GM12874 (cell line): ENCODE data around the gene PIP5K1B.

ENCODE experiments used
- CTCF ChIP-seq: IDR thresholded peaks from 2 replicates; pipeline ENCODE4 v1.5.1; 2011; ENCODE audit warnings: low read depth, mild to moderate bottlenecking, control low read depth, low read length, moderate library complexity; ENCODE audit not compliant: insufficient read depth

PIP5K1B gene

GRCh38 chr9:68741234-68741633 lies 36.2 kb downstream of the PIP5K1B start:
- no peak for TF ChIP-seq CTCF

GRCh38 chr9:68741704-68742332 lies 36.8 kb downstream of the PIP5K1B start:
- TF ChIP-seq CTCF = no peak

GRCh38 chr9:68742333-68742730 lies 37.3 kb downstream of the PIP5K1B start:
- TF ChIP-seq CTCF = no peak

- no peak for TF ChIP-seq CTCF
Observed at GRCh38 chr9:68744426-68744825, 39.4 kb downstream of the PIP5K1B start.

GRCh38 chr9:68746525-68746924 lies 41.5 kb downstream of the PIP5K1B start:
- TF ChIP-seq CTCF = no peak

GRCh38 chr9:68747043-68747533 lies 42.0 kb downstream of the PIP5K1B start:
- no peak for TF ChIP-seq CTCF

- TF ChIP-seq CTCF = no peak
Observed at GRCh38 chr9:68749135-68749534, 44.1 kb downstream of the PIP5K1B start.
